ENCODE data around the gene FOXF1. TPM values are rescaled to one million over a fixed set of nuclear protein-coding genes. Genes with fewer than 3 reads are reported as not detected.

Gene FOXF1
- total RNA-seq, 2 experiments from 2014 or later, result not detected

- H3K4me3 Mint-ChIP-seq, result no peak overlapping the region
- no peaks in the 10 kb centered on the region for H3K27me3 ChIP-seq (ENCODE audit: control insufficient read depth in 1 of 2, insufficient read depth in 2 of 2, low read length in 2 of 2)
- H3K27me3 Mint-ChIP-seq, result no peaks in the 10 kb centered on the region
- H3K4me1 ChIP-seq (ENCODE audit: insufficient read depth, low read length), result no peaks in the 10 kb centered on the region
- no peak for ATAC-seq (ENCODE audit: poor library complexity)
- H3K27ac Mint-ChIP-seq, result no peak overlapping the region
- ChIA-PET POLR2A (no interaction called here), CTCF (no interaction called here)
- no peak overlapping the region for H3K4me3 ChIP-seq (ENCODE audit: low read length)
- no peak overlapping the region for H3K27ac ChIP-seq (ENCODE audit: low read depth in 1 of 2, low read length in 2 of 2)
- no peaks in the 10 kb centered on the region for H3K9me3 Mint-ChIP-seq
- no peaks in the 10 kb centered on the region for H3K9me3 ChIP-seq (ENCODE audit: control insufficient read depth in 1 of 2, insufficient read depth in 1 of 2, low read length in 2 of 2)
- H3K36me3 ChIP-seq (ENCODE audit: insufficient read depth, low read length), result peaks cover 48% of the 10 kb centered on the region
- H3K36me3 Mint-ChIP-seq (ENCODE audit: low read depth), result peaks cover 67% of the 10 kb centered on the region
- peaks cover 9% of the 10 kb centered on the region for H3K4me1 Mint-ChIP-seq (ENCODE audit: low read depth)
- DNase-seq, result no peak
- TF ChIP-seq CTCF (IDR thresholded peaks at IDR 0.05), result no peak
- intact Hi-C loops (cut with DNase I, micrococcal nuclease), result no loop called here
Observed at GRCh38 chr16:86547286-86547685, 37.0 kb downstream of the FOXF1 start.

GRCh38 chr16:86549076-86549892 is 39.0 kb downstream of the FOXF1 start:
- H3K36me3 ChIP-seq (ENCODE audit: insufficient read depth, low read length), result peaks cover 43% of the 10 kb centered on the region
- ChIA-PET POLR2A (no interaction called here), CTCF (no interaction called here)
- no peaks in the 10 kb centered on the region for H3K27me3 Mint-ChIP-seq
- no peak for DNase-seq
- H3K4me1 ChIP-seq (ENCODE audit: insufficient read depth, low read length), result peaks cover 9% of the 10 kb centered on the region
- H3K27me3 ChIP-seq (ENCODE audit: control insufficient read depth in 1 of 2, insufficient read depth in 2 of 2, low read length in 2 of 2), result no peaks in the 10 kb centered on the region
- ATAC-seq (ENCODE audit: poor library complexity), result no peak
- peaks cover 62% of the 10 kb centered on the region for H3K36me3 Mint-ChIP-seq (ENCODE audit: low read depth)
- no peak overlapping the region for H3K4me3 ChIP-seq (ENCODE audit: low read length)
- H3K4me3 Mint-ChIP-seq, result no peak overlapping the region
- intact Hi-C loops (cut with DNase I, micrococcal nuclease), result no loop called here
- H3K9me3 ChIP-seq (ENCODE audit: control insufficient read depth in 1 of 2, insufficient read depth in 1 of 2, low read length in 2 of 2), result no peaks in the 10 kb centered on the region
- H3K4me1 Mint-ChIP-seq (ENCODE audit: low read depth), result peaks cover 25% of the 10 kb centered on the region
- no peak overlapping the region for H3K27ac Mint-ChIP-seq
- no peak overlapping the region for H3K27ac ChIP-seq (ENCODE audit: low read depth in 1 of 2, low read length in 2 of 2)
- no peaks in the 10 kb centered on the region for H3K9me3 Mint-ChIP-seq
- TF ChIP-seq CTCF (IDR thresholded peaks at IDR 0.05), result no peak

- ChIA-PET POLR2A (no interaction called here), CTCF (no interaction called here)
- Histone ChIP-seq H3K9me3 (ENCODE audit: control insufficient read depth in 1 of 2, insufficient read depth in 1 of 2, low read length in 2 of 2) (no peaks in the 10 kb centered on the region), H3K4me3 (ENCODE audit: low read length) (no peak overlapping the region), H3K27me3 (ENCODE audit: control insufficient read depth in 1 of 2, insufficient read depth in 2 of 2, low read length in 2 of 2) (no peaks in the 10 kb centered on the region), H3K36me3 (ENCODE audit: insufficient read depth, low read length) (peaks cover 41% of the 10 kb centered on the region), H3K27ac (ENCODE audit: low read depth in 1 of 2, low read length in 2 of 2) (no peak overlapping the region), H3K4me1 (ENCODE audit: insufficient read depth, low read length) (peaks cover 14% of the 10 kb centered on the region)
- no peak for DNase-seq
- H3K36me3 Mint-ChIP-seq (ENCODE audit: low read depth), result peaks cover 60% of the 10 kb centered on the region
- H3K27me3 Mint-ChIP-seq, result no peaks in the 10 kb centered on the region
- peaks cover 27% of the 10 kb centered on the region for H3K4me1 Mint-ChIP-seq (ENCODE audit: low read depth)
- H3K27ac Mint-ChIP-seq, result no peak overlapping the region
- ATAC-seq (ENCODE audit: poor library complexity), result no peak
- no peak for TF ChIP-seq CTCF (IDR thresholded peaks at IDR 0.05)
- H3K4me3 Mint-ChIP-seq, result no peak overlapping the region
- intact Hi-C loops (cut with DNase I, micrococcal nuclease), result loop anchor here in 1 of 2 experiments (5.0 to 10.0 kb wide), 3 partner anchors 755 to 1405 kb away; partner anchors contain the start of genes BANP, COX4I1, EMC8 and GINS2
- no peaks in the 10 kb centered on the region for H3K9me3 Mint-ChIP-seq
Observed at GRCh38 chr16:86549893-86550190, 39.5 kb downstream of the FOXF1 start.

Measured in CD4-positive, alpha-beta T cell (primary cell).